SH-SY5Y (cell line): ENCODE results near the gene HSPA1A.

Experiments
- GATA2 ChIP-seq: IDR thresholded peaks from 2 replicates; pipeline ENCODE4 v1.6.1; 2011; ENCODE audit warnings: mild to moderate bottlenecking, low read depth, low read length
- GATA3 ChIP-seq: IDR thresholded peaks from 2 replicates; pipeline ENCODE4 v1.6.1; 2011; ENCODE audit warnings: low read depth, mild to moderate bottlenecking, low read length, moderate library complexity

- TF ChIP-seq GATA2 = no peak
- no peak for TF ChIP-seq GATA3
These were observed 38.2 kb upstream of the HSPA1A start, which contains the start of gene VWA7 for GRCh38 chr6:31776989-31777666.
